OCI-LY3 (cell line): ENCODE results near the gene NCCRP1.

Experiments
- CTCF ChIP-seq: fragments of 200-600, 300-600 bp; sonication (generic); IDR thresholded peaks from 2 replicates; pipeline ENCODE4 v1.5.1; 2014; ENCODE audit warnings: antibody characterized with exemption, low read length, low read depth
- EZH2phosphoT487 ChIP-seq: fragments of 200-600 bp; shearing (Covaris generic); IDR thresholded peaks from 2 replicates; pipeline ENCODE4 v1.6.1; 2018; ENCODE audit warnings: antibody characterized with exemption, mixed run types, low read depth

DNA sequence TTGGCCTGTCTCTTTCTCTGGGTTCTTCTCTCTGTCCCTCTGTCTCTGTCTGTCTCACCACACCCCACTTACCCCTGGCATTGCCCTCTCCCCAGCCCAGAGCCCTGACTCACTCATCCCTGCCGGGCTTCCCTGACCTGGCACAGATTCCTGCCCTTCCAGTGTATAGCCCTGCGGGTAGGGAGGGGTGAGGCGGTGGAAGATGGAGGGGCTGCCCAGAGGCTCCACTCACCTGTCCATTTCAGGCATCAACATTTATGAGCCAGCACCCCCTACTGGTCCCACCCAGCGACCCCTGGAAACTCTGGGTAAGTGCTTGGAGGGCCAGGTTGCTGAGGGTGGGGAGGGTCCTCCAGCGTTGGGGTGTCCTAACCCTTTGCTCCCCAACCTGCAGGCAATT is 1.0 kb downstream of the NCCRP1 start:
- TF ChIP-seq CTCF (peak; percentile 33), EZH2phosphoT487 (no peak)
